Bone marrow (tissue), 2 donors: Measurements from ENCODE around the gene SNRNP40.

Experiments
- DNase-seq, 2 donors: peaks; one replicate each; lab custom pipeline; 2025; lab: John Stamatoyannopoulos, UW

The SNRNP40 gene

GRCh38 chr1:31230378-31230777, 66.2 kb downstream of the SNRNP40 start:
- DNase-seq: no peak

- no peak for DNase-seq
Measured at GRCh38 chr1:31228986-31229385, 67.6 kb downstream of the SNRNP40 start.

GRCh38 chr1:31227891-31228568, 68.6 kb downstream of the SNRNP40 start:
- no peak for DNase-seq

- DNase-seq: no peak
Measured at GRCh38 chr1:31224068-31224467, 72.5 kb downstream of the SNRNP40 start.

GRCh38 chr1:31222176-31222575, 74.4 kb downstream of the SNRNP40 start:
- DNase-seq: no peak

GRCh38 chr1:31221072-31221471, 75.5 kb downstream of the SNRNP40 start:
- DNase-seq: no peak

GRCh38 chr1:31219489-31219888, 77.1 kb downstream of the SNRNP40 start:
- DNase-seq: no peak

GRCh38 chr1:31218705-31219104, 77.9 kb downstream of the SNRNP40 start:
- no peak for DNase-seq

GRCh38 chr1:31216016-31216415, 80.6 kb downstream of the SNRNP40 start:
- no peak for DNase-seq

GRCh38 chr1:31215065-31215570, 81.5 kb downstream of the SNRNP40 start:
- DNase-seq: no peak

- DNase-seq: no peak
Measured at GRCh38 chr1:31214316-31215064, 82.1 kb downstream of the SNRNP40 start.
